ENCODE results near the gene ABTB2. TPM values are rescaled to one million over a fixed set of nuclear protein-coding genes. Genes with fewer than 3 reads are reported as not detected.
A peak's percentile ranks its signal among the peaks of the same experiment; 100 is the strongest.

Gene ABTB2
- total RNA-seq, 6 donors from 2014 or later = 1.4 to 6.8 (median 4.7) TPM

DNA sequence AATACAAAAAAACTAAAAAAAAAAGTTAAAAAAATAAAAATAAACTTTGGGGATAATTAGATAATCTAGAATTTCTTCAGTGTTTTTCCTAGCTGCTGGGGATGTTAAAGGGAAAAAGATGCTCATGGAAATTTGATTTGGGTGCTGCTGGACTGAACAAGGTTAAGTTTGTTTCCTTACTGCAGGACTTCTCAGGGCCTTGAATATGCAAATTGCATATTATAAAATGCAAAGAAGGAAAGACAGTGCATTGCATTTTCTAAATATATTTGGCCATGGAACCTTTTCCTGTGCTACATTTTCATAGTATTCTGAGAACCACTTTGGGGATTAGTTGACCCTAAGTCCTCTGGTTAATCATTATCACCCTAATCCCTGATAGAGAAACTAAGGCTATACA lies 79.6 kb downstream of the ABTB2 start:
- H3K4me1 ChIP-seq = peaks cover 0 to 10% (median 5%) of the 10 kb centered on the region in 4 donors
- ATAC-seq (ENCODE audit: low FRiP score in 2 of 2) (no peak), DNase-seq (no peak)
- H3K9me3 ChIP-seq = no peaks in the 10 kb centered on the region
- TF ChIP-seq POLR2AphosphoS5 (IDR thresholded peaks at IDR 0.05) = no peak
- TF ChIP-seq EP300 (IDR thresholded peaks at IDR 0.05) = no peak
- TF ChIP-seq POLR2A (IDR thresholded peaks at IDR 0.05) = no peak
- TF ChIP-seq, protein P1, sequence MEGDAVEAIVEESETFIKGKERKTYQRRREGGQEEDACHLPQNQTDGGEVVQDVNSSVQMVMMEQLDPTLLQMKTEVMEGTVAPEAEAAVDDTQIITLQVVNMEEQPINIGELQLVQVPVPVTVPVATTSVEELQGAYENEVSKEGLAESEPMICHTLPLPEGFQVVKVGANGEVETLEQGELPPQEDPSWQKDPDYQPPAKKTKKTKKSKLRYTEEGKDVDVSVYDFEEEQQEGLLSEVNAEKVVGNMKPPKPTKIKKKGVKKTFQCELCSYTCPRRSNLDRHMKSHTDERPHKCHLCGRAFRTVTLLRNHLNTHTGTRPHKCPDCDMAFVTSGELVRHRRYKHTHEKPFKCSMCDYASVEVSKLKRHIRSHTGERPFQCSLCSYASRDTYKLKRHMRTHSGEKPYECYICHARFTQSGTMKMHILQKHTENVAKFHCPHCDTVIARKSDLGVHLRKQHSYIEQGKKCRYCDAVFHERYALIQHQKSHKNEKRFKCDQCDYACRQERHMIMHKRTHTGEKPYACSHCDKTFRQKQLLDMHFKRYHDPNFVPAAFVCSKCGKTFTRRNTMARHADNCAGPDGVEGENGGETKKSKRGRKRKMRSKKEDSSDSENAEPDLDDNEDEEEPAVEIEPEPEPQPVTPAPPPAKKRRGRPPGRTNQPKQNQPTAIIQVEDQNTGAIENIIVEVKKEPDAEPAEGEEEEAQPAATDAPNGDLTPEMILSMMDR (IDR thresholded peaks at IDR 0.05) = no peak
- no peaks in the 10 kb centered on the region for H3K27me3 ChIP-seq
- H3K36me3 ChIP-seq = no peaks in the 10 kb centered on the region
- H3K4me3 ChIP-seq = no peak overlapping the region
- H3K27ac ChIP-seq = no peak overlapping the region

DNA sequence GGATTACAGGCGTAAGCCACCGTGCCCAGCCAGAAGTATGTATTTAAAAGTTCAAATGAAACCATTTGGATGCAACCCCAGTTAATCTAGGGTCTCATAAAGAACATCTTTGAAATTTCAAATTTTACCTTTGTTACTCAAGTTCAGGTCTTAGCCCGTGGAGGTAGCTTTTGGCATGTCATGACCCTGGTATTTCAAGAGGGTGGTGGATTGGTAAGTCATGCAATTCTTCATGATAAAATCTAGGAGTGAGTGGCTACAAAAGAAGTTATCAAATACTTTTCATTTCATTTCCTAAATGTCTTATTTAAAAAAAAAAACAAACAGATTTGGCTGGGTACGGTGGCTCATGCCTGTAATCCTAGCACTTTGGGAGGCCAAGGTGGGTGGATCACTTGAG lies 80.6 kb downstream of the ABTB2 start:
- H3K27me3 ChIP-seq = no peaks in the 10 kb centered on the region
- 81 to 84% methylated on average over 4 of the region's 4 CpGs for WGBS, 2 donors
- TF ChIP-seq POLR2AphosphoS5 (IDR thresholded peaks at IDR 0.05) (no peak), POLR2A (IDR thresholded peaks at IDR 0.05) (no peak), EP300 (IDR thresholded peaks at IDR 0.05) (no peak)
- TF ChIP-seq, protein P1 (IDR thresholded peaks at IDR 0.05) = no peak
- DNase-seq (no peak), ATAC-seq (ENCODE audit: low FRiP score in 2 of 2) (no peak)
- H3K4me3 ChIP-seq = no peak overlapping the region
- no peaks in the 10 kb centered on the region for H3K9me3 ChIP-seq
- H3K36me3 ChIP-seq = no peaks in the 10 kb centered on the region
- peaks cover 0 to 10% (median 5%) of the 10 kb centered on the region in 4 donors for H3K4me1 ChIP-seq
- no peak overlapping the region for H3K27ac ChIP-seq

DNA sequence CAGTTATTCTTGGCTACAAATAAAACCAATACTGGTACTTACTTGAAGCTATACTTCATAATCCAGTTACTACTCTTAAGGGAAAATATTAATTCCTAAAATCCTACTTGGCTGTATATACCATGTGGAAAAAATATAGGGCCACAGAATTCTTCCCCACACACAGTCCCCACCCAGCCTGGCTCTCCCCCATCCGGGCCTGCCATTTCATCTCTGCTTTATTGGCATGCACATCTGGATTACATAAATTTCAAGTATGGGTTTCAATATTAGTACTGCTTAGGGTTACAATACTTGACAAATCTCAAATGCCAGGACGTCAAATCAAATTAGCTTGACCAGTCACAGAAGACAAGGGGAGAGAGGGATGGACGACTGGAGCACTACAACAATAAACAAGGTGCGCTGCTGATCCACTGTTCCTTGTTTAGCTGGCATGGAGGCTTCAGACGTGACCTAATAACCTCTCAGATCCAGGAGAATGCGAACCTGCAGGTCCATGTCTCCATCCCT lies 81.4 kb downstream of the ABTB2 start:
- no peaks in the 10 kb centered on the region for H3K9me3 ChIP-seq
- TF ChIP-seq, protein P1 (IDR thresholded peaks at IDR 0.05) = no peak
- TF ChIP-seq POLR2A (IDR thresholded peaks at IDR 0.05) (no peak), EP300 (IDR thresholded peaks at IDR 0.05) (no peak), POLR2AphosphoS5 (IDR thresholded peaks at IDR 0.05) (no peak)
- no peak for DNase-seq
- ATAC-seq (ENCODE audit: low FRiP score in 2 of 2) = no peak
- H3K27me3 ChIP-seq = no peaks in the 10 kb centered on the region
- H3K4me3 ChIP-seq = no peak overlapping the region
- H3K4me1 ChIP-seq = peaks cover 0 to 10% (median 5%) of the 10 kb centered on the region in 4 donors
- H3K36me3 ChIP-seq = no peaks in the 10 kb centered on the region
- WGBS, 2 donors = 86 to 88% methylated on average over 6 of the region's 6 CpGs
- H3K27ac ChIP-seq = no peak overlapping the region

DNA sequence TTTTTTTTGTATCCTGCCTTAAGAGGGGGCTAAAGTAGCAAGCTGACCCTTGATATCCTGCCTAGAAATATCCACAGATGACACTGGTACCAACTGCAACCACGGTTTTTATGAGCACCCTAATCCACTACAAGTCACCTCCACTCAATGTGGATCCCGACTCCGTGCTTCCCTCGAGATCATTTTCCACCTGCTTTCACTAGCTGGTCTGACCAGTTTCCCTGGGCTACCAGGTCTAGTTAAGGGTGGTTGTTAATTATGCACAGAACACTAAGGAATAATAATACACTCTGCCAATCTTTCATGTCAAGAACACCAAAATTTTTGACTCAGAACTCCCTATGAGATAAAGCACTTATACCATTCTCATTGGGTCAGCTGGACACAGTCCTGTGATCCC lies 82.3 kb downstream of the ABTB2 start:
- Histone ChIP-seq H3K4me3 (no peak overlapping the region), H3K9me3 (no peaks in the 10 kb centered on the region), H3K36me3 (no peaks in the 10 kb centered on the region), H3K4me1 (peaks cover 0 to 10% (median 5%) of the 10 kb centered on the region in 4 donors), H3K27me3 (no peaks in the 10 kb centered on the region), H3K27ac (peak overlapping the region; percentile 15 to 78 (median 58))
- no peak for ATAC-seq (ENCODE audit: low FRiP score in 2 of 2)
- DNase-seq = no peak
- TF ChIP-seq POLR2AphosphoS5 (IDR thresholded peaks at IDR 0.05) (no peak), POLR2A (IDR thresholded peaks at IDR 0.05) (no peak), EP300 (IDR thresholded peaks at IDR 0.05) (no peak)
- TF ChIP-seq, protein P1 (IDR thresholded peaks at IDR 0.05) = no peak
- 67 to 71% methylated on average over 4 of the region's 4 CpGs for WGBS, 2 donors

DNA sequence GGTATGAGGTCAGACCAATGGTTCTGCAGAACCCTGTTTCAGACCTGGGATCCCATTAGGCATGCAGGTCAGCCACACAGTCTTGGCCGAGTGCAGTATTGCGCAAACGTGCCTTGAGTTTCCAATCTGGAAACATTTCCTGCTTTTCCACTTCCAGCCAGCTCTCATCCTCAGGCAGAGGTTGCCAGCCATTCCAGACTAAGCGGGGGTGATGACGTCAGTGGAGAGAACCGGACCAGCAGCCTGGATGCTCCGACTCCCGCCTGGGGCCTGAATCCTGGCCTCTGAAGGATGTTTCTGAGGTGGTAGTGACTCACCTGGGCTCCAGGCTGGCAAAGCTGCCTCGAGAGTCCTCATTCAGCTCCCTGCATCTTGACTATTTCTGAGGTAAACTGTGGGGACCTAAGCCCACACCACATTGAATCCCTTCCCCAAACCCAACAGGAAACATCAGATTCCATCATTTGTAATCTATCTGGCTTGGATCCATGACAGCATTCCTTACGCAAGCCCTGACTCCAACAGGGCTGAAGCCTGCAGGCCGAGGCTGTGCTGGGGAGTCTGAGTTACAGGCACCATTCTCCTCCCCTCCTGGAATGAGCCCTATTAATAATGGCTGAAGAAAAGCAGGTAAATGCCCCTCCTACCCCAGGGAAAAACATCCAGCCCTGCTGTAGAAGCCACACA lies 83.0 kb downstream of the ABTB2 start:
- ATAC-seq (ENCODE audit: low FRiP score in 2 of 2) = peak; percentile 94 to 96
- Histone ChIP-seq H3K27ac (peak overlapping the region; percentile 15 to 78 (median 58)), H3K4me1 (peaks cover 0 to 10% (median 5%) of the 10 kb centered on the region in 4 donors), H3K4me3 (no peak overlapping the region), H3K9me3 (no peaks in the 10 kb centered on the region), H3K27me3 (no peaks in the 10 kb centered on the region), H3K36me3 (no peaks in the 10 kb centered on the region)
- TF ChIP-seq EP300 (IDR thresholded peaks at IDR 0.05) = peak in 2 of 4 donors; percentile 28 to 80
- TF ChIP-seq POLR2AphosphoS5 (IDR thresholded peaks at IDR 0.05) = peak; percentile 77
- TF ChIP-seq, protein P1 (IDR thresholded peaks at IDR 0.05) = no peak
- peak in 1 of 2 donors; percentile 96 for DNase-seq
- 47 to 51% methylated on average over 10 to 11 of the region's 11 CpGs for WGBS, 2 donors

Measured in upper lobe of left lung (tissue), 6 donors.